IMR-90 (cell line): ENCODE measurements around the gene CCT3. TPM values are rescaled to one million over a fixed set of nuclear protein-coding genes. Genes with fewer than 3 reads are reported as not detected.

Experiments
- ATAC-seq: fragments of 200-7000 bp; cut with Tn5 transposase; 2 replicates; pipeline ENCODE4 v1.9.1; 2020; ENCODE audit warnings: low read depth, mild to moderate bottlenecking, moderate library complexity
- BruUV-seq: library from RNA; stranded (reverse); fragments of 400-500 nt; replicated peaks from 2 replicates; lab custom pipeline; 2021; lab: Mats Ljungman, UMichigan
- CTCF ChIA-PET: fragments of 300-600 bp; formaldehyde crosslinking; extraction: SDS; loops from one replicate; lab custom pipeline; 2021; ENCODE audit warnings: antibody characterized with exemption; lab: Yijun Ruan, JAX
- POLR2A ChIA-PET: fragments of 300-600 bp; sonication (Branson Sonifier 250); formaldehyde crosslinking; loops from one replicate; lab custom pipeline; 2022; ENCODE audit warnings: antibody characterized with exemption; ENCODE audit not compliant: unreplicated experiment; lab: Charles Lee
- DNase-seq: peaks from one replicate; pipeline ENCODE4 v3.0.0; 2013
- H2AFZ ChIP-seq: replicated peaks from 2 replicates; pipeline ENCODE3; 2013; ENCODE audit warnings: low read length, mild to moderate bottlenecking; ENCODE audit not compliant: poor library complexity
- H2AK5ac ChIP-seq: 2 replicates; pipeline ENCODE4 v1.6.1; 2013; ENCODE audit warnings: low read depth, low read length, inconsistent platforms
- H2AK9ac ChIP-seq: replicated peaks from 2 replicates; pipeline ENCODE3; 2013; ENCODE audit warnings: mild to moderate bottlenecking, low read depth, low read length, moderate library complexity; ENCODE audit not compliant: poor library complexity
- H2BK120ac ChIP-seq: 2 replicates; pipeline ENCODE4 v1.6.1; 2013; ENCODE audit warnings: low read depth, low read length, inconsistent platforms
- H2BK15ac ChIP-seq: 3 replicates; pipeline ENCODE4 v1.6.1; 2013; ENCODE audit warnings: low read depth, low read length, inconsistent platforms
- H2BK20ac ChIP-seq: 2 replicates; pipeline ENCODE4 v1.6.1; 2013; ENCODE audit warnings: low read depth, mild to moderate bottlenecking, inconsistent platforms, low read length, moderate library complexity
- H2BK5ac ChIP-seq: 2 replicates; pipeline ENCODE4 v1.6.1; 2013; ENCODE audit warnings: mild to moderate bottlenecking, low read depth, low read length, inconsistent platforms; ENCODE audit not compliant: poor library complexity, severe bottlenecking
- H3K14ac ChIP-seq: replicated peaks from 2 replicates; pipeline ENCODE4 v1.6.1; 2013; ENCODE audit warnings: low read depth, low read length, inconsistent platforms
- H3K18ac ChIP-seq: 2 replicates; pipeline ENCODE4 v1.6.1; 2013; ENCODE audit warnings: low read depth, low read length, control low read depth
- H3K23ac ChIP-seq: 2 replicates; pipeline ENCODE4 v1.6.1; 2013; ENCODE audit warnings: low read depth, low read length, inconsistent platforms
- H3K27ac ChIP-seq: 2 replicates; pipeline ENCODE4 v1.5.1; 2013; ENCODE audit warnings: mild to moderate bottlenecking, control low read depth, low read length; ENCODE audit not compliant: insufficient read depth
- H3K27me3 ChIP-seq: 2 replicates; pipeline ENCODE4 v1.6.1; 2013; ENCODE audit warnings: low read length; ENCODE audit not compliant: control insufficient read depth, insufficient read depth
- H3K36me3 ChIP-seq: 2 replicates; pipeline ENCODE4 v1.6.1; 2013; ENCODE audit warnings: low read length, mixed read lengths; ENCODE audit not compliant: control insufficient read depth, insufficient read depth
- H3K4ac ChIP-seq: 2 replicates; pipeline ENCODE4 v1.6.1; 2013; ENCODE audit warnings: low read depth, low read length, inconsistent platforms
- H3K4me1 ChIP-seq: 2 replicates; pipeline ENCODE4 v1.6.1; 2013; ENCODE audit warnings: low read length, mixed read lengths; ENCODE audit not compliant: control insufficient read depth, insufficient read depth
- H3K4me2 ChIP-seq: 2 replicates; pipeline ENCODE4 v1.6.1; 2013; ENCODE audit warnings: low read depth, mild to moderate bottlenecking, control low read depth, low read length, moderate library complexity
- H3K4me3 ChIP-seq: 2 replicates; pipeline ENCODE4 v1.5.1; 2013; ENCODE audit warnings: low read depth, mild to moderate bottlenecking, control low read depth, low read length, moderate library complexity; ENCODE audit not compliant: insufficient read depth
- H3K56ac ChIP-seq: 2 replicates; pipeline ENCODE4 v1.6.1; 2013; ENCODE audit warnings: low read length, inconsistent platforms; ENCODE audit not compliant: insufficient read depth; ENCODE audit errors: extremely low read depth
- H3K79me1 ChIP-seq, 2 experiments: 2 replicates each; pipeline ENCODE4 v1.6.1; 2013; ENCODE audit warnings: low read length in 2 of 2, inconsistent platforms in 1 of 2, low read depth in 1 of 2
- H3K9ac ChIP-seq: 2 replicates; pipeline ENCODE4 v1.6.1; 2013; ENCODE audit warnings: low read depth, low read length, control low read depth
- H3K9me1 ChIP-seq: 2 replicates; pipeline ENCODE4 v1.6.1; 2013; ENCODE audit warnings: low read length, inconsistent platforms; ENCODE audit not compliant: insufficient read depth
- H3K9me3 ChIP-seq: 2 replicates; pipeline ENCODE4 v1.6.1; 2013; ENCODE audit warnings: low read length; ENCODE audit not compliant: control insufficient read depth, insufficient read depth
- H4K20me1 ChIP-seq: 2 replicates; pipeline ENCODE4 v1.6.1; 2013; ENCODE audit warnings: low read length, inconsistent platforms; ENCODE audit not compliant: insufficient read depth
- H4K5ac ChIP-seq: 2 replicates; pipeline ENCODE4 v1.6.1; 2013; ENCODE audit warnings: mild to moderate bottlenecking, low read depth, low read length, control low read depth
- H4K8ac ChIP-seq, 2 experiments: 2 replicates each; pipeline ENCODE4 v1.6.1; 2013; ENCODE audit warnings: low read depth in 2 of 2, low read length in 2 of 2, control low read depth in 1 of 2, inconsistent platforms in 1 of 2
- H4K91ac ChIP-seq: 2 replicates; pipeline ENCODE4 v1.6.1; 2013; ENCODE audit warnings: low read depth, low read length, inconsistent platforms; ENCODE audit not compliant: insufficient read depth
- MAFK ChIP-seq: IDR thresholded peaks from 2 replicates; pipeline ENCODE4 v1.6.1; 2012; ENCODE audit warnings: low read depth, low read length, improper control_type of control experiment
- MXI1 ChIP-seq: IDR thresholded peaks from 2 replicates; pipeline ENCODE4 v1.6.1; 2012; ENCODE audit warnings: low read depth, mild to moderate bottlenecking, low read length, moderate library complexity, borderline replicate concordance
- RCOR1 ChIP-seq: IDR thresholded peaks from 2 replicates; pipeline ENCODE4 v1.6.1; 2012; ENCODE audit warnings: mild to moderate bottlenecking, low read length, improper control_type of control experiment; ENCODE audit not compliant: insufficient replicate concordance
- WGBS, 2 experiments: methylation state at CpG; one replicate each; pipeline versions ENCODE4 v1.1.5 to v1.1.7; 2013; ENCODE audit warnings: missing lambda C conversion rate in 2 of 2; ENCODE audit not compliant: insufficient read length in 1 of 2; ENCODE audit errors: extremely low coverage in 2 of 2; 5-methylcytosine and 5-hydroxymethylcytosine counted together
- dilution Hi-C: fragments of 300-500 bp; cut with HindIII; formaldehyde crosslinking; loops from one replicate; pipeline ENCODE4 v1.14.3; 2018; ENCODE audit warnings: low sequenced_read_pairs; ENCODE audit not compliant: unreplicated experiment
- in situ Hi-C: fragments of 300-500 bp; cut with MboI; formaldehyde crosslinking; loops from 3 replicates; pipeline ENCODE4 v1.14.3; 2019; ENCODE audit warnings: low sequenced_read_pairs, inconsistent platforms, mixed read lengths
- intact Hi-C: fragments of 100-400 bp; cut with micrococcal nuclease; formaldehyde crosslinking; loops from 2 replicates; pipeline ENCODE4 v1.10.0; 2022
- polyA plus RNA-seq, 3 experiments: library from polyadenylated mRNA; depleted of rRNA; stranded (reverse); fragments of >200 nt; gene quantifications; 2 replicates each; pipeline ENCODE4 v1.2.3, GENCODE V29; 2012; ENCODE audit warnings: low replicate concordance in 1 of 3
- total RNA-seq: library from RNA; depleted of rRNA; stranded (reverse); fragments of >200 nt; gene quantifications from 2 replicates; pipeline ENCODE4 v1.2.3, GENCODE V29; 2012

The CCT3 gene
- total and polyA plus RNA-seq, 2 of the 4 experiments (the other 2 are of a cell fraction), result 313 to 595 TPM

DNA sequence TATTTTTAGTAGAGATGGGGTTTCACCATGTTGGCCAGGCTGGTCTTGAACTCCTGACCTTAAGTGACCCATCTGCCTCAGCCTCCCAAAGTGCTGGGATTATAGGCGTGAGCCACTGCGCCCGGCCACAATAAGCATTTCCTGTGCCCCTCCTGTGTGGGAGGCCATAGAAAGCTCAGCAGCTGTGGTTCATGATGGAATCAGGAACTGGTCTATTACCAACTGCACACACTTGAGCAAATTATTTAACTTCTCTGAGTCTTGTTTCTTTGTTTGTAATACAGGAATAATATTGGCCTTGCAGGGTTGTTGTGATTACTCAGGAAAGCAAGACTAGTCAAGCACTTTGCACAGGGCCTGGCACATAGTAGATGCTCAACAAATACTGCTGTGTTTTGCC lies 45.9 kb upstream of the CCT3 start:
- Histone ChIP-seq H3K9me3 (no peaks in the 10 kb centered on the region), H3K18ac (no peak overlapping the region), H4K5ac (no peak overlapping the region), H3K9me1 (peaks cover 3% of the 10 kb centered on the region; the same call in 1 of the 2 replicates), H3K36me3 (no peaks in the 10 kb centered on the region), H3K27ac (no peak overlapping the region), H3K56ac (no peak overlapping the region), H3K4me2 (no peak overlapping the region), H4K91ac (no peak overlapping the region), H3K14ac (no peak overlapping the region), H2AK9ac (no peak overlapping the region), H2BK120ac (no peak overlapping the region), H2AK5ac (no peak overlapping the region), H3K23ac (no peak overlapping the region), H4K8ac (no peak overlapping the region), H2AFZ (no peak overlapping the region), H3K4me1 (no peaks in the 10 kb centered on the region), H3K79me1 (no peaks in the 10 kb centered on the region), H3K4ac (no peak overlapping the region), H4K20me1 (no peaks in the 10 kb centered on the region), H2BK15ac (no peak overlapping the region), H2BK20ac (no peak overlapping the region), H3K4me3 (no peak overlapping the region), H3K9ac (no peak overlapping the region), H3K27me3 (peaks cover 33% of the 10 kb centered on the region), H2BK5ac (no peak overlapping the region)
- CTCF ChIA-PET, result interaction anchor here (4.3 kb wide), 1 partner anchor 62 kb away, joined by 69 read pairs; no protein-coding TSS in a partner anchor
- no TSS peak for BruUV-seq
- POLR2A ChIA-PET, result no interaction called here
- TF ChIP-seq RCOR1, result no peak
- no peak for TF ChIP-seq MAFK
- TF ChIP-seq MXI1, result no peak
- dilution Hi-C loops (no loop called here), in situ Hi-C loops (loop anchor here (10.0 kb wide), 1 partner anchor 61 kb away; no protein-coding TSS in a partner anchor), intact Hi-C loops (no loop called here)
- no CpG with 5 or more reads among the region's 3 CpGs for WGBS, 2 experiments
- no peak for DNase-seq
- no peak for ATAC-seq
